CD14-positive monocyte (primary cell): Measurements from ENCODE around the gene USP48. TPM values are rescaled to one million over a fixed set of nuclear protein-coding genes. Genes with fewer than 3 reads are reported as not detected.

Source experiments
- DNase-seq, 3 donors: peaks; one replicate each; pipeline ENCODE4 v3.0.0-alpha.2; 2011 to 2022
- H2AFZ ChIP-seq: 2 replicates; pipeline ENCODE4 v1.6.0; 2012; ENCODE audit warnings: mild to moderate bottlenecking, low read depth, low read length, inconsistent platforms; ENCODE audit not compliant: insufficient read depth, poor library complexity, severe bottlenecking
- H3K27ac ChIP-seq, 2 donors: 1 replicate in 1 of 2; 2 replicates in 1 of 2; pipeline ENCODE4 v1.5.1; 2012 to 2013; ENCODE audit warnings: low read length in 2 of 2, control low read depth in 1 of 2, inconsistent platforms in 1 of 2, low read depth in 1 of 2, mild to moderate bottlenecking in 1 of 2
- H3K27me3 ChIP-seq, 2 donors: one replicate each; pipeline versions ENCODE4 v1.6.0 to v1.6.1; 2011 to 2013; ENCODE audit warnings: low read length in 2 of 2; ENCODE audit not compliant: control insufficient read depth in 2 of 2, insufficient read depth in 2 of 2
- H3K36me3 ChIP-seq, 2 donors: replicated peaks in 1 of 2; 1 replicate in 1 of 2; 2 replicates in 1 of 2; pipeline versions ENCODE4 v1.5.1 to v1.6.1; 2012 to 2013; ENCODE audit warnings: low read length in 2 of 2, control low read depth in 1 of 2, inconsistent platforms in 1 of 2, mild to moderate bottlenecking in 1 of 2; ENCODE audit not compliant: insufficient read depth in 2 of 2, control insufficient read depth in 1 of 2
- H3K4me1 ChIP-seq, 2 donors: 1 replicate in 1 of 2; 2 replicates in 1 of 2; pipeline versions ENCODE4 v1.5.1 to v1.6.1; 2012 to 2013; ENCODE audit warnings: low read length in 2 of 2, control low read depth in 1 of 2, inconsistent platforms in 1 of 2, mild to moderate bottlenecking in 1 of 2, moderate library complexity in 1 of 2; ENCODE audit not compliant: insufficient read depth in 2 of 2, control insufficient read depth in 1 of 2
- H3K4me2 ChIP-seq: replicated peaks from 2 replicates; pipeline ENCODE3; 2012; ENCODE audit warnings: low read length, moderate library complexity, mild to moderate bottlenecking; ENCODE audit not compliant: poor library complexity, severe bottlenecking; ENCODE audit errors: extremely low read depth
- H3K4me3 ChIP-seq, 3 experiments: fragments of 200-600 bp in 1 of 3; sonication (generic) in 1 of 3; replicated peaks in 1 of 3; 1 replicate in 2 of 3; 2 replicates in 1 of 3; pipeline ENCODE4 v1.5.1; 2011 to 2013; ENCODE audit warnings: low read length in 3 of 3, mild to moderate bottlenecking in 3 of 3, control low read depth in 2 of 3, low read depth in 2 of 3, inconsistent platforms in 1 of 3, moderate library complexity in 1 of 3
- H3K79me2 ChIP-seq: 2 replicates; pipeline ENCODE4 v1.6.0; 2012; ENCODE audit warnings: mild to moderate bottlenecking, control low read depth, inconsistent platforms, low read length, moderate library complexity; ENCODE audit not compliant: insufficient read depth
- H3K9ac ChIP-seq: 2 replicates; pipeline ENCODE4 v1.6.0; 2017; ENCODE audit warnings: low read length, mild to moderate bottlenecking; ENCODE audit not compliant: insufficient read depth, poor library complexity, severe bottlenecking
- H3K9me3 ChIP-seq, 2 donors: replicated peaks in 1 of 2; 1 replicate in 1 of 2; 2 replicates in 1 of 2; pipeline versions ENCODE4 v1.5.1 to v1.6.1; 2012 to 2013; ENCODE audit warnings: low read length in 2 of 2, control low read depth in 1 of 2; ENCODE audit not compliant: control insufficient read depth in 1 of 2, insufficient read depth in 1 of 2
- H4K20me1 ChIP-seq: 2 replicates; pipeline ENCODE4 v1.6.0; 2012; ENCODE audit warnings: mild to moderate bottlenecking, low read length, control low read depth, moderate library complexity; ENCODE audit not compliant: insufficient read depth
- H3K27ac Mint-ChIP-seq, 7 donors: one replicate each; pipeline ENCODE4 v1.8.0; 2020; ENCODE audit warnings: mild to moderate bottlenecking in 7 of 7, mixed read lengths in 7 of 7, moderate library complexity in 6 of 7, inconsistent platforms in 2 of 7
- H3K27me3 Mint-ChIP-seq, 3 donors: one replicate each; pipeline ENCODE4 v1.8.0; 2021 to 2022; ENCODE audit warnings: low read depth in 3 of 3, mild to moderate bottlenecking in 3 of 3, mixed read lengths in 3 of 3, moderate library complexity in 3 of 3, inconsistent platforms in 1 of 3
- H3K36me3 Mint-ChIP-seq, 2 donors: one replicate each; pipeline ENCODE4 v1.8.0; 2020; ENCODE audit warnings: mixed read lengths in 2 of 2, inconsistent platforms in 1 of 2, mild to moderate bottlenecking in 1 of 2
- H3K4me1 Mint-ChIP-seq: one replicate; pipeline ENCODE4 v1.8.0; 2020; ENCODE audit warnings: mild to moderate bottlenecking, mixed read lengths
- H3K4me3 Mint-ChIP-seq, 2 donors: one replicate each; pipeline ENCODE4 v1.8.0; 2020; ENCODE audit warnings: mild to moderate bottlenecking in 2 of 2, mixed read lengths in 2 of 2, moderate library complexity in 1 of 2
- H3K9me3 Mint-ChIP-seq, 7 donors: one replicate each; pipeline ENCODE4 v1.8.0; 2020 to 2022; ENCODE audit warnings: mixed read lengths in 7 of 7, mild to moderate bottlenecking in 6 of 7, moderate library complexity in 6 of 7, inconsistent platforms in 2 of 7
- WGBS: methylation state at CpG from one replicate; pipeline ENCODE4 v1.1.5; 2013; ENCODE audit warnings: missing lambda C conversion rate; ENCODE audit not compliant: insufficient coverage; 5-methylcytosine and 5-hydroxymethylcytosine counted together
- intact Hi-C, 2 donors: fragments of 100-400 bp; cut with micrococcal nuclease; formaldehyde crosslinking; loops; one replicate each; pipeline versions ENCODE4 v1.15.0 to v1.15.1; 2023
- polyA plus RNA-seq, 3 donors: library from polyadenylated mRNA; depleted of rRNA in 1 of 3; unstranded in 2 of 3; stranded (reverse) in 1 of 3; fragments of 300-500 nt in 2 of 3; fragments of >200 nt in 1 of 3; fragmentation: Illumina TruSeq in 2 of 3; gene quantifications; 1 replicate in 2 of 3; 2 replicates in 1 of 3; pipeline ENCODE4 v1.2.3, GENCODE V29; 2012 to 2021
- TF ChIP-seq, protein P1 (sequence below): fragments of 200-600 bp; IDR thresholded peaks from one replicate; pipeline ENCODE4 v1.8.0; 2022; ENCODE audit warnings: antibody characterized with exemption, mild to moderate bottlenecking

The USP48 gene
- polyA plus RNA-seq, 3 donors: 26.5 to 40.2 (median 34.3) TPM

DNA sequence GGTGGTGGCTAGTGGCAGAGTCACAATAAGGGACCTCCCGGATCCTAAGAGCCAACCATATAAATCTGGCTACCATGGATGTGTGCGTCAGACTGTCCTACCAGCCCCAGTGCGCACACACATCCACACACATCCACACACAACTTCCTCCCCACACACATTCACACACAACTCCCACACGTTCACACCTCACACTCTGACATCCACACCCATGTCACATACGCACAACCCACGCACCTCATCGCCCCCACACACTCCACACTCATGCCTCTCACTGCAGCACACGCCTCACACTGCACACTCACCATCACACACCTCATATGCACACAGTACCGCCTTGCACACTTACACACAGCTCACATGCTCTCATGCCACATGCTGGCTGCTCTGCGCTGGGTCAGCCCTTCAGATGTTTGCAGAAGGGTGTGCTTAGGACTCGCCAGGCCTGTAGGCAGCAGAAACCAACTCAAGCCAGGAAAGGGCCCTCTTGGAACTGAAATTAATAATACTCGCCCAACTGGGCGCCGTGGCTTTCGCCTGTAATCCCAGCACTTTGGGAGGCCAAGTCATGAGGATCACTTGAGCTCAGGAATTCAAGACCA, 32.1 kb upstream of the USP48 start:
- Mint-ChIP-seq H3K27ac (peak overlapping the region in 1 of 7 donors; percentile 50), H3K4me3 (peak overlapping the region; percentile 43 to 73), H3K36me3 (peaks cover 0 to 3% of the 10 kb centered on the region in 2 donors), H3K4me1 (peaks cover 31% of the 10 kb centered on the region), H3K27me3 (peaks cover 5 to 12% (median 9%) of the 10 kb centered on the region in 3 donors), H3K9me3 (no peaks in the 10 kb centered on the region)
- peaks cover 28 to 35% of the 10 kb centered on the region in 2 donors for H3K4me1 ChIP-seq
- H3K9ac ChIP-seq: no peak overlapping the region
- H3K79me2 ChIP-seq: no peaks in the 10 kb centered on the region
- DNase-seq: no peak
- H3K9me3 ChIP-seq: no peaks in the 10 kb centered on the region
- H4K20me1 ChIP-seq: no peaks in the 10 kb centered on the region
- peak overlapping the region; percentile 75 for H3K4me2 ChIP-seq
- H3K4me3 ChIP-seq: peak overlapping the region in 1 of 3 experiments; percentile 72
- no peaks in the 10 kb centered on the region for H3K27me3 ChIP-seq
- WGBS: 87% methylated on average over 15 of the region's 15 CpGs
- no peak overlapping the region for H3K27ac ChIP-seq
- TF ChIP-seq, protein P1, sequence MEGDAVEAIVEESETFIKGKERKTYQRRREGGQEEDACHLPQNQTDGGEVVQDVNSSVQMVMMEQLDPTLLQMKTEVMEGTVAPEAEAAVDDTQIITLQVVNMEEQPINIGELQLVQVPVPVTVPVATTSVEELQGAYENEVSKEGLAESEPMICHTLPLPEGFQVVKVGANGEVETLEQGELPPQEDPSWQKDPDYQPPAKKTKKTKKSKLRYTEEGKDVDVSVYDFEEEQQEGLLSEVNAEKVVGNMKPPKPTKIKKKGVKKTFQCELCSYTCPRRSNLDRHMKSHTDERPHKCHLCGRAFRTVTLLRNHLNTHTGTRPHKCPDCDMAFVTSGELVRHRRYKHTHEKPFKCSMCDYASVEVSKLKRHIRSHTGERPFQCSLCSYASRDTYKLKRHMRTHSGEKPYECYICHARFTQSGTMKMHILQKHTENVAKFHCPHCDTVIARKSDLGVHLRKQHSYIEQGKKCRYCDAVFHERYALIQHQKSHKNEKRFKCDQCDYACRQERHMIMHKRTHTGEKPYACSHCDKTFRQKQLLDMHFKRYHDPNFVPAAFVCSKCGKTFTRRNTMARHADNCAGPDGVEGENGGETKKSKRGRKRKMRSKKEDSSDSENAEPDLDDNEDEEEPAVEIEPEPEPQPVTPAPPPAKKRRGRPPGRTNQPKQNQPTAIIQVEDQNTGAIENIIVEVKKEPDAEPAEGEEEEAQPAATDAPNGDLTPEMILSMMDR: no peak
- no peaks in the 10 kb centered on the region for H3K36me3 ChIP-seq
- H2AFZ ChIP-seq: peak overlapping the region; percentile 83
- intact Hi-C loops: loop anchor here (5.0 to 10.0 kb wide), 3 partner anchors 33 to 122 kb away; partner anchors contain the start of genes HSPG2 (in 2 of the 2) and USP48 (in 1 of the 2)

DNA sequence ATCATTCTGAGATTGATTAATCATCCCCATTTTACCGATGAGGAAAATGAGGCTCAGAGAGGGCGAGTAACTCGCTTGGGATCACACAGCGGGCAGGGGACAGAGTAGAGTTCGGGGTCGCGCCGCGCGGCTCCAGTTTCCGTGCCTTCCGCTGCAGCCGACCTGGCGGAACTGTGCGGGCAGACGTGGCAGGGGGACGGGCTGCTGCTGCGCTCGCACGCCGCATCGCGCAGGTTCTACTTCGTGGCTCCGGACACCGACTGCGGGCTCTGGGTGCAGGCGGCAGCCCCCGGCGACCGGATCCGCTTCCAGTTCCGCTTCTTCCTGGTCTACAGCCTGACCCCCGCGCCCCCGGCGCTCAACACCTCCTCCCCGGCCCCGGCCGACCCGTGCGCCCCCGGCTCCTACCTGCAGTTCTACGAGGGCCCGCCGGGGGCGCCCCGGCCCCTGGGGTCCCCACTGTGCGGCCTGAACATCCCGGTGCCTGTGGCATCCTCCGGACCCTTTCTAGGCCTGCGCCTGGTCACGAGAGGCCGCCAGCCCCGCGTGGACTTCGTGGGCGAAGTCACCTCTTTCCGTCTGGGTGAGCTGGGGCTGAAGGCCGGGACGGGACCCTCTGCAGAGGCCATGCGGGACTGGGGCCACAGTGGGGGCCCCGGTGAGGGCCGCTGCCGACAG, 31.4 kb upstream of the USP48 start:
- Mint-ChIP-seq H3K4me3 (peak overlapping the region; percentile 73 to 88), H3K4me1 (peaks cover 31% of the 10 kb centered on the region), H3K27ac (no peak overlapping the region), H3K9me3 (peaks cover 0 to 1% (median 0%) of the 10 kb centered on the region in 7 donors), H3K36me3 (peaks cover 0 to 3% of the 10 kb centered on the region in 2 donors), H3K27me3 (peaks cover 5 to 12% (median 9%) of the 10 kb centered on the region in 3 donors)
- no peaks in the 10 kb centered on the region for H3K27me3 ChIP-seq
- H3K9me3 ChIP-seq: no peaks in the 10 kb centered on the region
- H3K4me1 ChIP-seq: peaks cover 28 to 35% of the 10 kb centered on the region in 2 donors
- peak; percentile 34 to 50 (median 43) for DNase-seq
- 15% methylated on average over 63 of the region's 65 CpGs for WGBS
- no peak overlapping the region for H3K27ac ChIP-seq
- peak overlapping the region; percentile 57 for H3K9ac ChIP-seq
- peak overlapping the region; percentile 21 to 72 (median 39) for H3K4me3 ChIP-seq
- peak overlapping the region; percentile 75 for H3K4me2 ChIP-seq
- no peaks in the 10 kb centered on the region for H3K79me2 ChIP-seq
- intact Hi-C loops: loop anchor here in 1 of 2 donors (10.0 kb wide), 1 partner anchor 120 kb away; the partner anchor contains the start of gene HSPG2
- no peaks in the 10 kb centered on the region for H4K20me1 ChIP-seq
- H3K36me3 ChIP-seq: no peaks in the 10 kb centered on the region
- H2AFZ ChIP-seq: peak overlapping the region; percentile 83
- TF ChIP-seq, protein P1: peak; percentile 79
